IPS DF 4.7 (cell line): ENCODE data around the gene ADGRD1.

Experiments
- DNase-seq: peaks from one replicate; pipeline ENCODE4 v3.0.0-alpha.2; 2013; ENCODE audit warnings: low spot score; ENCODE audit errors: extremely low read depth

The ADGRD1 gene

GRCh38 chr12:131006036-131006735, 52.5 kb downstream of the ADGRD1 start:
- no peak for DNase-seq

GRCh38 chr12:131007031-131007739, 53.5 kb downstream of the ADGRD1 start:
- no peak for DNase-seq

GRCh38 chr12:131007740-131008117, 54.0 kb downstream of the ADGRD1 start:
- no peak for DNase-seq

GRCh38 chr12:131008131-131008912, 54.6 kb downstream of the ADGRD1 start:
- no peak for DNase-seq

- DNase-seq = no peak
These were observed 55.2 kb downstream of the ADGRD1 start for GRCh38 chr12:131008913-131009270.

- DNase-seq = no peak
These were observed 56.1 kb downstream of the ADGRD1 start for GRCh38 chr12:131009595-131010395.

- DNase-seq = no peak
These were observed 56.9 kb downstream of the ADGRD1 start for GRCh38 chr12:131010396-131011131.

GRCh38 chr12:131011165-131012079, 57.7 kb downstream of the ADGRD1 start:
- no peak for DNase-seq

GRCh38 chr12:131012279-131013069, 58.8 kb downstream of the ADGRD1 start:
- no peak for DNase-seq

GRCh38 chr12:131013118-131013517, 59.4 kb downstream of the ADGRD1 start:
- no peak for DNase-seq

GRCh38 chr12:131014343-131014742, 60.6 kb downstream of the ADGRD1 start:
- DNase-seq = no peak

GRCh38 chr12:131015581-131016337, 62.1 kb downstream of the ADGRD1 start:
- DNase-seq = no peak

GRCh38 chr12:131017477-131017991, 63.8 kb downstream of the ADGRD1 start:
- no peak for DNase-seq

GRCh38 chr12:131018019-131018620, 64.4 kb downstream of the ADGRD1 start:
- DNase-seq = no peak

GRCh38 chr12:131018808-131019397, 65.2 kb downstream of the ADGRD1 start:
- no peak for DNase-seq

GRCh38 chr12:131020326-131021153, 66.8 kb downstream of the ADGRD1 start:
- DNase-seq = no peak
